ENCODE results near the gene HAVCR2. TPM values are rescaled to one million over a fixed set of nuclear protein-coding genes. Genes with fewer than 3 reads are reported as not detected.

Gene HAVCR2
- total RNA-seq, 1 donor from 2014 or later: 1.5 TPM

- no peak overlapping the region for H3K4me3 ChIP-seq (ENCODE audit: low read depth, low read length)
- no peaks in the 10 kb centered on the region for H3K36me3 ChIP-seq (ENCODE audit: control insufficient read depth, insufficient read depth, low read length)
- no peaks in the 10 kb centered on the region for H3K27me3 ChIP-seq (ENCODE audit: control insufficient read depth, insufficient read depth, low read length)
- no peak for TF ChIP-seq CTCF (IDR thresholded peaks at IDR 0.05; ENCODE audit: insufficient read depth, low read length, poor library complexity, severe bottlenecking)
- DNase-seq (ENCODE audit: low read depth): no peak
Measured at GRCh38 chr5:157121709-157122108, 12.9 kb upstream of the HAVCR2 start.

GRCh38 chr5:157120102-157120501 lies 11.3 kb upstream of the HAVCR2 start:
- Histone ChIP-seq H3K4me3 (ENCODE audit: low read depth, low read length) (no peak overlapping the region), H3K27me3 (ENCODE audit: control insufficient read depth, insufficient read depth, low read length) (no peaks in the 10 kb centered on the region), H3K36me3 (ENCODE audit: control insufficient read depth, insufficient read depth, low read length) (no peaks in the 10 kb centered on the region)
- no peak for TF ChIP-seq CTCF (IDR thresholded peaks at IDR 0.05; ENCODE audit: insufficient read depth, low read length, poor library complexity, severe bottlenecking)
- no peak for DNase-seq (ENCODE audit: low read depth)

GRCh38 chr5:157116483-157116954 lies 7.7 kb upstream of the HAVCR2 start:
- DNase-seq (ENCODE audit: low read depth): no peak
- no peaks in the 10 kb centered on the region for H3K36me3 ChIP-seq (ENCODE audit: control insufficient read depth, insufficient read depth, low read length)
- no peak overlapping the region for H3K4me3 ChIP-seq (ENCODE audit: low read depth, low read length)
- no peak for TF ChIP-seq CTCF (IDR thresholded peaks at IDR 0.05; ENCODE audit: insufficient read depth, low read length, poor library complexity, severe bottlenecking)
- H3K27me3 ChIP-seq (ENCODE audit: control insufficient read depth, insufficient read depth, low read length): no peaks in the 10 kb centered on the region

- no peak for TF ChIP-seq CTCF (IDR thresholded peaks at IDR 0.05; ENCODE audit: insufficient read depth, low read length, poor library complexity, severe bottlenecking)
- Histone ChIP-seq H3K4me3 (ENCODE audit: low read depth, low read length) (no peak overlapping the region), H3K27me3 (ENCODE audit: control insufficient read depth, insufficient read depth, low read length) (no peaks in the 10 kb centered on the region), H3K36me3 (ENCODE audit: control insufficient read depth, insufficient read depth, low read length) (no peaks in the 10 kb centered on the region)
- no peak for DNase-seq (ENCODE audit: low read depth)
Measured at GRCh38 chr5:157115502-157115901, 6.7 kb upstream of the HAVCR2 start.

- Histone ChIP-seq H3K27me3 (ENCODE audit: control insufficient read depth, insufficient read depth, low read length) (no peaks in the 10 kb centered on the region), H3K4me3 (ENCODE audit: low read depth, low read length) (no peak overlapping the region), H3K36me3 (ENCODE audit: control insufficient read depth, insufficient read depth, low read length) (no peaks in the 10 kb centered on the region)
- DNase-seq (ENCODE audit: low read depth): no peak
- no peak for TF ChIP-seq CTCF (IDR thresholded peaks at IDR 0.05; ENCODE audit: insufficient read depth, low read length, poor library complexity, severe bottlenecking)
Measured at GRCh38 chr5:157115012-157115411, 6.2 kb upstream of the HAVCR2 start.

- Histone ChIP-seq H3K27me3 (ENCODE audit: control insufficient read depth, insufficient read depth, low read length) (no peaks in the 10 kb centered on the region), H3K36me3 (ENCODE audit: control insufficient read depth, insufficient read depth, low read length) (no peaks in the 10 kb centered on the region), H3K4me3 (ENCODE audit: low read depth, low read length) (no peak overlapping the region)
- no peak for TF ChIP-seq CTCF (IDR thresholded peaks at IDR 0.05; ENCODE audit: insufficient read depth, low read length, poor library complexity, severe bottlenecking)
- DNase-seq (ENCODE audit: low read depth): no peak
Measured at GRCh38 chr5:157113002-157113401, 4.2 kb upstream of the HAVCR2 start.

Measured in kidney epithelial cell (primary cell).